ENCODE measurements around the gene CALHM6. TPM values are rescaled to one million over a fixed set of nuclear protein-coding genes. Genes with fewer than 3 reads are reported as not detected.
A peak's percentile ranks its signal among the peaks of the same experiment; 100 is the strongest.

Gene CALHM6
- total RNA-seq, 1 experiment from 2014 or later = not detected

DNA sequence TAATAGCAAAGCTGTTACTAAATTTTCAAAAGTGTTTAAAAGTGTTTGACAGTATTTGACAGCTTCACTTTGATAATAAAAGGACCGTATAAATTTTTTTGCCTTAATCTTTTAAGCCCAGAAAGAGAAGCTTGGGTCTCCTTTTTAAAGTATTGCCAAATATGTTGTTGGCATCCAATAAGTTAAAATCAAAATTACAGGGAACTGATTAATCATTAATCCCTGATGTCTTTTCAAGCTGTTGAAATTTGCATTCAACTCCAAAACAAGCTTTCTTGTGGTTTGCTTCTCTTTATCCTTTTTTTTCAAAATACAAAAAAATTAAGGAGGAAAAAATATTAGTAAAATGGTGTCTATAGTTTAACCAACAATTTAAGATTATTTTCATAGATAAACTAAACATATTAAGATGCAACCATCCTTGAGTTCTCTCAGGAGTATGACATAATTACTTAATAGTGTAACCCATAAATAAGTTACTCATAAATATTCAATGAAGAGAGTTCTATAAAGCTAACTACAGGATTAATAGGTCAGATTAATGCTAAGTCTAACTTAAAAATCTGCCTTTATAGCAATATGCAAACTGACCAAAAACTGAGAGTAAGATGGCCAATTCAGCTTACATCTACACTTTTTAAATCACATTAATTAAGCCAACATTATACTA lies 27.0 kb upstream of the CALHM6 start:
- Histone ChIP-seq H3K36me3 (0 out of 2 replicates have a peak, but pooled peaks cover 3% of the 10 kb centered on the region), H3K27me3 (replicated peaks) (no peaks in the 10 kb centered on the region), H3K4me3 (no peak overlapping the region), H3K9me3 (replicated peaks) (no peaks in the 10 kb centered on the region), H3K4me1 (replicated peaks) (peaks cover 9% of the 10 kb centered on the region), H3K27ac (no peak overlapping the region)
- no peak for DNase-seq (ENCODE audit: low read depth in 1 of 2, low spot score in 2 of 2)

DNA sequence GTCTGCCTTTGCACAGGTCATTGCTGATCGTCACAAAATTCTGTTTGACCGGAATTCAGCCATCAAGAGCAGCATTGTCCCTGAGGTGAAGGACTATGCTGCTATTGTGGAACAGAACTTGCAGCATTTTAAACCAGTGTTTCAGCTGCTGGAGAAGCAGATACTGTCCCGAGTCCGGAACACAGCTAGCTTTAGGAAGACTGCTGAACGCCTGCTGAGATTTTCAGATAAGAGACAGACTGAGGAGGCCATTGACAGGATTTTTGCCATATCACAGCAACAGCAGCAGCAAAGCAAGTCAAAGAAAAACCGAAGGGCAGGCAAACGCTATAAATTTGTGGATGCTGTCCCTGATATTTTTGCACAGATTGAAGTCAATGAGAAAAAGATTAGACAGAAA lies 24.6 kb upstream of the CALHM6 start:
- peaks cover 16% of the 10 kb centered on the region for H3K4me1 ChIP-seq (replicated peaks)

DNA sequence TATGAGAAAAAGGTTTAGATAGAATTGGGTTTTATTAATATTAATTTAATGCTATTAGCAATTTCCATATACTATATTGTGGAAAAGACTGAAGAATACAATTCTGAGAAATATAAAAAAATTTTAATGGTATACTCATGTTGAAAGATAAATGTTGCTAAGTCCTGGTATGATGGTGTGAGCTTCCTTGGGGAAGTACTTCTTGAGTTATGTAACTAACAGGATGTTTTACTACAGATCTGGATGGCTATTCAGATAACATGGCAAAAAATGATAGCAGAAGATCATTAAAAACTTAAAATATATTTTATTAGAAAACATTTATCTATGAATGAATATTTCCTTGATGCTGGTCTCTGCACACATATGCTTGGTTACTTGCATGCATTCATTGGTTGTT lies 23.5 kb upstream of the CALHM6 start:
- Histone ChIP-seq H3K9me3 (replicated peaks) (no peaks in the 10 kb centered on the region), H3K36me3 (no peaks in the 10 kb centered on the region), H3K27ac (no peak overlapping the region), H3K4me1 (replicated peaks) (peaks cover 16% of the 10 kb centered on the region), H3K4me3 (no peak overlapping the region), H3K27me3 (replicated peaks) (no peaks in the 10 kb centered on the region)
- DNase-seq (ENCODE audit: low read depth in 1 of 2, low spot score in 2 of 2) = no peak

More for the DNA sequence above, 24.6 kb upstream of the CALHM6 start:
- no peaks in the 10 kb centered on the region for H3K27me3 ChIP-seq (replicated peaks)
- no peak overlapping the region for H3K4me3 ChIP-seq
- H3K9me3 ChIP-seq (replicated peaks) = no peaks in the 10 kb centered on the region
- H3K36me3 ChIP-seq = no peaks in the 10 kb centered on the region
- no peak for DNase-seq (ENCODE audit: low read depth in 1 of 2, low spot score in 2 of 2)
- H3K27ac ChIP-seq = no peak overlapping the region

DNA sequence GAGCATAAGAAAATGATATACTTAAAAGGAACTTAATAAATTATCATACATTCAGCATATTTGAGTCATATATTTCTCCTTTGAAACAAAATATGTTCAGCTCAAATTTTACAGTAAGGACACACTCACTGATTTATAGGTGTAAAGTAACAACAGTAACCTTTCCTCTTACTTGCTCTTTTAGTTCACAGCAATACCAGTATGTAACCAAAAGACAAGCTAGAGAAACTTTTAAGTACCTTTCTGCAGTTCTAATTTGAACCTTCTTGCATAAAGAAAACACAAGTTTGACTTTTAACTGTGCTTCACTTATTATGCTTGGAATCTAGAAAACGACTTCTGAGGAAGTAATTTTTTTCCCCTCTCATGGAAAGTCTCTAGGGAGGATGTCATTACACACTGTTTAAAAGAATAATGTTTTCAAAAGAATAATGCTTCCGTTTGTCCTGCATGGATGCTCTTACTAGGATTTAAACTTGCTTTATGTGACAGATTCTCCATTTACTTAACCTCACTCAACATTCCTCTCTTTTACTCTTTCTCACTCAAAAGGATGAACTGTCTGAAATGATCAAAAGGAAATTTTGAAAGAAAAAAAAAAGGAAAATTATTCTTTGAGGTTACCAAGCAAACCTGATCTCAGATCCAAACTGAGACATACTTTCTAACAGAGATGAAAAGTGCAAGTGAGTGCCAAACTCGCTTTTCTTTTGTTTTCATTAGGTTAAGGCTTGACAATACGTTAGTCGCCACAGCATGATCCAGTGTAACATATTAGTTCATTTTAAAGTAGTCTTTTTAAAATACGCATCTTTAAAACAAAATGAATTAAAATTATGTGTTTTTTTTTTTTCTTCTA lies 22.4 kb upstream of the CALHM6 start:
- peak in 1 of 2 experiments; percentile 12 for DNase-seq (ENCODE audit: low read depth in 1 of 2, low spot score in 2 of 2)
- Histone ChIP-seq H3K4me3 (no peak overlapping the region), H3K36me3 (no peaks in the 10 kb centered on the region), H3K9me3 (replicated peaks) (no peaks in the 10 kb centered on the region), H3K4me1 (replicated peaks) (peaks cover 24% of the 10 kb centered on the region), H3K27ac (no peak overlapping the region), H3K27me3 (replicated peaks) (no peaks in the 10 kb centered on the region)

DNA sequence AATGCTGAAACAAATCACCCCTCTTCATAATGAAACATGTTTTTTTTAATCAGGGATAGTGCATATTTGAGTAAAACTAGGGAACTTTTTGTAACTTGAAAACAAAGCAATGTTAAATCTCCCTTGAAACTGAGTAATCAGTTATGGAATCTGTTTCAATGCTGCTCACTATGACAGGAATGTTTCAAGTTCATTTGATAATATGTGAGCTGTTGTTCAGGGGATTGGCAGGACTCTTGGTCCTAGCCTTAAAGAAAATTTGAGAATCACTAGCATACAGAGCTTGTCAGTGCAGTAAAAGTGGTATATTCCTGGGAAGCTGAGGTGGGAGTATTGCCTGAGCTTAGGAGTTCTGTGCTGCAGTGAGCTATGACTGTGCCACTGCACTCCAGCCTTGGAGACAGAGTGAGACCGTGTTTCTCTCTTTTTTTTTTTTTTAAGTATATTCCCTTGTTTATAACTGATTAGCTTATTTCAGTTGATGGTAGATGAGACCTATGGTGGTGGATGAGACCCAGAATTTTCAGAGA lies 21.6 kb upstream of the CALHM6 start:
- H3K27me3 ChIP-seq (replicated peaks) = no peaks in the 10 kb centered on the region
- no peaks in the 10 kb centered on the region for H3K9me3 ChIP-seq (replicated peaks)
- no peak overlapping the region for H3K27ac ChIP-seq
- H3K36me3 ChIP-seq = no peaks in the 10 kb centered on the region
- peak in 1 of 2 experiments; percentile 36 for DNase-seq (ENCODE audit: low read depth in 1 of 2, low spot score in 2 of 2)
- H3K4me3 ChIP-seq = no peak overlapping the region
- H3K4me1 ChIP-seq (replicated peaks) = peaks cover 31% of the 10 kb centered on the region

DNA sequence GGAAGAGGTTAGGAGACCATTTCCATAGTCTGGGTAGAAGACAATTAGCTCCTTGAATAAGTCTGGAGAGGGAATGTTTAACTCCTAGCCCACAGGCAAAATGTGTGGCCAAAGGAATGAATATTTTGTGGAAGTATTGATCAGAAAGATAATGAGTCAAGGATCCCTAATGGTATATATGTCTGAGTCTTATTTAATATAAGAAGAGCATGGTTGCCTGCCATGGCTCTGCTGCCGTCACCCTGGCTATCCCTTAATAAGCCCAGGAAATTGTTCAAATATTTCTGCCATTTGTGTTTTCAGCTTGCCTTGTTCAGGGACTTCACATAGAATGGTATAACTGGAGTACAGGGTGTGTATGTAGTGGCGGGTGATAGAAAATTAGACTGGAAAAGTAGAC lies 18.1 kb upstream of the CALHM6 start:
- Histone ChIP-seq H3K27me3 (replicated peaks) (no peaks in the 10 kb centered on the region), H3K36me3 (no peaks in the 10 kb centered on the region), H3K27ac (no peak overlapping the region), H3K9me3 (replicated peaks) (no peaks in the 10 kb centered on the region), H3K4me1 (replicated peaks) (peaks cover 53% of the 10 kb centered on the region), H3K4me3 (no peak overlapping the region)
- DNase-seq (ENCODE audit: low read depth in 1 of 2, low spot score in 2 of 2) = no peak

DNA sequence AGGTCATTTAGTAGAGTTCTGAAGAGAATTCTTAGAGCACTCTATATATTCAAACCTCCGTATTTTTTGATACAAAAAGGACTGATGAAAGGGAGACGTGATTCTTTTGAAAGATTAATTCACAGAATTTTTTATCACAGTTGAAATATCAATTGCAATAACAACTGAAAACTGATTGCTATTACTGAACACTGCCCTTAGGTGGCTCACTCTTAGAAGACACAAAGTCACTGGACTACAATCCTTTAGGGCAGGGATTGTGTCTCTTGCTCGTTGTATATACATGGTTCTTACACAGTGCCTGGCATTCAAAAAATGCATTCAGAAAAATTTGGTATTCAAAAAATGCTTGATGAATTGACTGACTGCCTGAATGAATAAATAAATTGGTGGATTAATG lies 17.1 kb upstream of the CALHM6 start:
- Histone ChIP-seq H3K27ac (no peak overlapping the region), H3K36me3 (no peaks in the 10 kb centered on the region), H3K27me3 (replicated peaks) (no peaks in the 10 kb centered on the region), H3K9me3 (replicated peaks) (no peaks in the 10 kb centered on the region), H3K4me1 (replicated peaks) (peaks cover 53% of the 10 kb centered on the region), H3K4me3 (no peak overlapping the region)
- DNase-seq (ENCODE audit: low read depth in 1 of 2, low spot score in 2 of 2) = peak in 1 of 2 experiments; percentile 35

DNA sequence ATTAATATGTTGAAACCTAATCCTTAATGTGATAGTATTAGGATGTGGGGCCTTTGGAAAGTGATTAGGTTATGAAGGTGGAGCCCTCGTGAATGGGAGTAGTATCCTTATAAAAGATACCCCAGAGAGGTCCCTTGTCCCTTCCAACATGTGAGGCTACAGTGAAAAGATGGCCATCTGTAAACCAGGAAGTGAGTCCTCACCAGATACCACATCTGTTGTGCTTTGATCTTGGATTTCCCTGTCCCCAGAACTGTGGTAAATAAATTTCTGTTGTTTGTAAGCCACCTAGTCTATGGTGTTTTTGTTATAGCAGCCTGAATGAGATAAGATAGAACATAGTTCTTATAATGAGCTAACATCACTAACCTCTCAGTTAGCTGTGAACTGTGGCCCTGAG lies 16.6 kb upstream of the CALHM6 start:
- Histone ChIP-seq H3K36me3 (no peaks in the 10 kb centered on the region), H3K4me1 (replicated peaks) (peaks cover 48% of the 10 kb centered on the region), H3K9me3 (replicated peaks) (no peaks in the 10 kb centered on the region), H3K27me3 (replicated peaks) (no peaks in the 10 kb centered on the region), H3K27ac (no peak overlapping the region), H3K4me3 (no peak overlapping the region)
- DNase-seq (ENCODE audit: low read depth in 1 of 2, low spot score in 2 of 2) = no peak

DNA sequence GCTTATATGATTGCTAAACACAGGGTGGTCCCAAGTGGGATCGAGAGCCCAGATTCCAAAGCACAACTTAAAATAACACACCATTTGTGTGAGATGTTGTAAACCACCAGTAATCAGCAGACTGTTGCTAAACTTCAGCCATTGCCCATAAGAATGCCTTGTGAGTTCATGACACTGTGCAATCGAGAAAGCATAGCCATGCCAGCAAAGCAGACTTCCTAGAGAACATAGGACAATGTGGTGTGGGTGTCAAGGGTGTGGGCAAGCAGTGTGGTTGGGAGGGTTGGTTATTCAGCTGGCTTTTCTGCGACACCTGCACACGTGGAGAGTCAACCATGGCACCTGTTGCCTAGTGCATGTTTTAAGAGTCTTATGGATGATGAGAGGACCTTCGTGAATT lies 16.1 kb upstream of the CALHM6 start:
- Histone ChIP-seq H3K27ac (no peak overlapping the region), H3K9me3 (replicated peaks) (no peaks in the 10 kb centered on the region), H3K27me3 (replicated peaks) (no peaks in the 10 kb centered on the region), H3K36me3 (no peaks in the 10 kb centered on the region), H3K4me1 (replicated peaks) (peaks cover 44% of the 10 kb centered on the region), H3K4me3 (no peak overlapping the region)
- no peak for DNase-seq (ENCODE audit: low read depth in 1 of 2, low spot score in 2 of 2)

DNA sequence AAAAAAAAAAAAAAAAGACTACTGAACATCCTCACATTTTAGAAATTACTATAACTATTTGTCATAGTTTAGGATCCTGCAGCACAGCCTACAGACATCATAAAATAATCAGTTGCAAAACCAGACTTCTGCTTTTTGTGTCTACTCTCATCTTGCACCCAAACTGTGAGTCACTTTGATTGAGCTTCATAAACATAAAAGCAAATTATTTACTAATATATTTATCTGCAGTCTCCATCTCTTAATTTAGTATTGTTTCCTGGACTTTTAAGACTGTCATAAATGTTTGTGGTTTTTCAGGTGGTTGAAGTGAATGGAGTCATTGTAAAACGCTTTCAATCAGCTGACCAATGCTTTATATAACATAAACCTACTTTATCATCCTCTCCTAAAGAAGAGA lies 14.8 kb upstream of the CALHM6 start:
- no peak overlapping the region for H3K4me3 ChIP-seq
- H3K4me1 ChIP-seq (replicated peaks) = peaks cover 44% of the 10 kb centered on the region
- no peaks in the 10 kb centered on the region for H3K36me3 ChIP-seq
- H3K9me3 ChIP-seq (replicated peaks) = no peaks in the 10 kb centered on the region
- DNase-seq (ENCODE audit: low read depth in 1 of 2, low spot score in 2 of 2) = peak in 1 of 2 experiments; percentile 66
- peak overlapping the region; percentile 62 for H3K27ac ChIP-seq
- no peaks in the 10 kb centered on the region for H3K27me3 ChIP-seq (replicated peaks)

DNA sequence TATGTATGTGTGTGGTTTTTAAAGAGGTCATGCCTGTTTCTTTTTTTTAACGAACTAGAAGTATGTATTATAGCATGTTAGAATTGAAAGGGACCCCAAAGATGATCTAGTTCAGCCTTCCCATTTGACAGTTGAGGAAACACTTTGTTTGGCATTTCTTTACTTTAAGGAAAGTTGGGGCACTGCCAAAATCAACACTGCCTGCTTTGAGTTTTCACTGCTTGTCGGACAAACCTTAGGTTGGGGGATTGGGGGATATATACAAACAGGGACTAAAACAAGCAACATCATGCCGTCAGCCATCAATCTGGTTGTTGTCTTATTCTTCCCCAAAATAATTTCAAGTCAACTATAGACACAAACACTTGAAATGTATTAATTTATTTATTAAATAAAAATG lies 14.1 kb upstream of the CALHM6 start:
- DNase-seq (ENCODE audit: low read depth in 1 of 2, low spot score in 2 of 2) = peak in 1 of 2 experiments; percentile 55
- Histone ChIP-seq H3K9me3 (replicated peaks) (no peaks in the 10 kb centered on the region), H3K4me1 (replicated peaks) (peaks cover 44% of the 10 kb centered on the region), H3K27ac (peak overlapping the region; percentile 62), H3K36me3 (no peaks in the 10 kb centered on the region), H3K4me3 (no peak overlapping the region), H3K27me3 (replicated peaks) (no peaks in the 10 kb centered on the region)

DNA sequence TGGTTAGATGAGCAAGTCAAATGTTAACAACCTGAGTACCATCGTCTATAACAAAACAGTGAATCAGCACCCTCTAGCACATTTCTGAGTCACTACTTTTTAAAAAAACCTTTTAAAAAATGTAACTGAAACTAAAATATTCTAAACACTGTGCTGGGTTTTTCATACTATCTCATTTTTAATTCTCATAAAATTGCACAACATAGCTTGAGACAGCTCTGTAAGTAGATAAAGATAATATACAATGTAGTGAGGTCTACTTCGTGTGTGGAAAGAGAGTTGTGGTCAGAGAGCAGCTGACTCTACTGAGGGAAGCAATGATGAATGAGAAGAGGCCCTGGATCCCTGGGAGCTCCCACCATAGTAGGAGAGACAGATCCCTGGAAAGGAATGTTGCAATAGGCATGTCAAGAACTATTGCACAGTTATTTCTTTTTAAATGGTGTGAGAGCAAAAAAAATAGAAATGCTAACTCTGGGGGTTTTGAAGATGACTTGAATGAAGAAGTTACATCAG lies 13.6 kb upstream of the CALHM6 start:
- H3K36me3 ChIP-seq = no peaks in the 10 kb centered on the region
- no peak overlapping the region for H3K4me3 ChIP-seq
- DNase-seq (ENCODE audit: low read depth in 1 of 2, low spot score in 2 of 2) = peak; percentile 71 to 82
- peaks cover 44% of the 10 kb centered on the region for H3K4me1 ChIP-seq (replicated peaks)
- no peaks in the 10 kb centered on the region for H3K9me3 ChIP-seq (replicated peaks)
- no peaks in the 10 kb centered on the region for H3K27me3 ChIP-seq (replicated peaks)
- H3K27ac ChIP-seq = peak overlapping the region; percentile 62

DNA sequence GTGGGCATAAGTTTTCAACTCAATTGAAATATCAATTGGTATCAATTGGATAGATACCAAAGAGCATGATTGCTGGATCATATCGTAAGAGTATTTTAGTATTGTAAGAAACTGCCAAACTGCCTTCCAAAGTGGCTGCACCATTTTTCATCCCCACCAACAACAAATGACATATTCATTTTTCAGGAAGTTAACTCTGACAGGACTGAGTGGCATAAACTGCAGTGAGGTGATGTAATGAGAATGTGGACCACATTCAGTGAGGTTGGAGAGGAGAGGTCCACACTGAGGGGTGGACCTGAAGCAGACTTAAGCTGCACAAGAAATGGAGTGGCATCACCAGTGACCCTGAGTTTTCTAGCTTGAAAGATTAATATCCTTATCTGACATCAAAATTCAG lies 11.6 kb upstream of the CALHM6 start:
- Histone ChIP-seq H3K9me3 (replicated peaks) (no peaks in the 10 kb centered on the region), H3K27ac (no peak overlapping the region)
- DNase-seq (ENCODE audit: low read depth in 1 of 2, low spot score in 2 of 2) = no peak

DNA sequence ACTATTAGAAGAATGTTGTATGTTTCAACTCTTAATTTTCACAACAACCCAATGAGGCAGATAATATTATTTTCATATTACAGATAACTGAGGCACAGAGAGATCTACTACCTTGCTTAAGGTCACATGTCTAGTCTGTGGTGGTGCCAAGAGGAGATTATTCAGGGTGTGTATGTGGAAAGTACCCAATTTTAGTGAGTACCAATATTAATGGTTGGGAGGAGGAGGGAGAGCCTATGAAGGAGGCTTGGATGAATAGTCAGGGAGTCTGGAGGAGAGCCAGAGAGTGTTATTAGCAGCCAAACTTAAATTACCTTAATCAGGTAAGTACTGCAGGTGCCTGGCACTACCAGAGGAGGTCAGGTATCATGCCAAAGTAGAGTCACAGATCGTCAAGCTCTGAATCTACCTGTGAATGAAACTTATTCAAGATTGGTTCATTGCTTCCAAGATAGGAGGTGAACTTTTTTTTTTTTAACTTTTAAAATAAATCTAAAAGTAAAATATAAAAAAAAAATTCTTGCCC lies 10.9 kb upstream of the CALHM6 start:
- peaks cover 22% of the 10 kb centered on the region for H3K4me1 ChIP-seq (replicated peaks)
- no peak overlapping the region for H3K4me3 ChIP-seq
- no peaks in the 10 kb centered on the region for H3K27me3 ChIP-seq (replicated peaks)
- H3K9me3 ChIP-seq (replicated peaks) = no peaks in the 10 kb centered on the region
- DNase-seq (ENCODE audit: low read depth in 1 of 2, low spot score in 2 of 2) = no peak
- no peak overlapping the region for H3K27ac ChIP-seq
- no peaks in the 10 kb centered on the region for H3K36me3 ChIP-seq

More for the DNA sequence above, 11.6 kb upstream of the CALHM6 start:
- no peaks in the 10 kb centered on the region for H3K36me3 ChIP-seq
- peaks cover 29% of the 10 kb centered on the region for H3K4me1 ChIP-seq (replicated peaks)
- no peak overlapping the region for H3K4me3 ChIP-seq
- H3K27me3 ChIP-seq (replicated peaks) = no peaks in the 10 kb centered on the region
